HEK293 (cell line): ENCODE results near the gene SOCS4.

ENCODE experiments used
- BCL11B ChIP-seq: fragments of 450-650 bp; formaldehyde crosslinking; IDR thresholded peaks from 2 replicates; pipeline ENCODE4 v1.5.1; 2016; ENCODE audit warnings: low read depth, missing biosample characterization, missing genetic modification characterization
- EGR2 ChIP-seq: fragments of 450-650 bp; formaldehyde crosslinking; IDR thresholded peaks from 2 replicates; pipeline ENCODE4 v1.5.1; 2016; ENCODE audit warnings: low read depth, missing biosample characterization, missing genetic modification characterization
- GLI4 ChIP-seq: fragments of 450-650 bp; formaldehyde crosslinking; IDR thresholded peaks from 2 replicates; pipeline ENCODE4 v1.5.1; 2016; ENCODE audit warnings: missing biosample characterization, missing genetic modification characterization
- GLIS1 ChIP-seq: fragments of 450-650 bp; formaldehyde crosslinking; IDR thresholded peaks from 2 replicates; pipeline ENCODE4 v1.5.1; 2016; ENCODE audit warnings: missing biosample characterization, missing genetic modification characterization
- IKZF3 ChIP-seq: fragments of 450-650 bp; IDR thresholded peaks from 2 replicates; pipeline ENCODE4 v1.5.0; 2018; ENCODE audit warnings: missing biosample characterization, mild to moderate bottlenecking, missing genetic modification characterization, moderate library complexity
- KLF7 ChIP-seq: fragments of 450-650 bp; formaldehyde crosslinking; IDR thresholded peaks from 2 replicates; pipeline ENCODE4 v1.5.1; 2016; ENCODE audit warnings: missing biosample characterization, missing genetic modification characterization, borderline replicate concordance
- PRDM10 ChIP-seq: fragments of 450-650 bp; formaldehyde crosslinking; IDR thresholded peaks from 2 replicates; pipeline ENCODE4 v1.5.1; 2016; ENCODE audit warnings: missing biosample characterization, missing genetic modification characterization
- REPIN1 ChIP-seq: fragments of 450-650 bp; formaldehyde crosslinking; IDR thresholded peaks from 2 replicates; pipeline ENCODE4 v1.5.1; 2017; ENCODE audit warnings: missing biosample characterization, missing genetic modification characterization, low read depth
- SCRT1 ChIP-seq: fragments of 450-650 bp; formaldehyde crosslinking; IDR thresholded peaks from 2 replicates; pipeline ENCODE4 v1.5.1; 2016; ENCODE audit warnings: missing biosample characterization, missing genetic modification characterization, borderline replicate concordance
- SP7 ChIP-seq: fragments of 450-650 bp; formaldehyde crosslinking; IDR thresholded peaks from 2 replicates; pipeline ENCODE4 v1.5.1; 2016; ENCODE audit warnings: missing biosample characterization, missing genetic modification characterization
- TRIM28 ChIP-seq: IDR thresholded peaks from 2 replicates; pipeline ENCODE4 v1.6.1; 2011; ENCODE audit warnings: low read length, control low read depth, borderline replicate concordance
- ZBTB21 ChIP-seq: fragments of 450-650 bp; formaldehyde crosslinking; IDR thresholded peaks from 2 replicates; pipeline ENCODE4 v1.5.1; 2017; ENCODE audit warnings: missing biosample characterization, missing genetic modification characterization
- ZFP37 ChIP-seq: fragments of 450-650 bp; formaldehyde crosslinking; IDR thresholded peaks from 2 replicates; pipeline ENCODE4 v1.5.1; 2016; ENCODE audit warnings: missing biosample characterization, missing genetic modification characterization
- ZIC2 ChIP-seq: fragments of 450-650 bp; formaldehyde crosslinking; IDR thresholded peaks from 2 replicates; pipeline ENCODE4 v1.5.1; 2016; ENCODE audit warnings: missing biosample characterization, missing genetic modification characterization
- ZNF10 ChIP-seq: fragments of 450-650 bp; formaldehyde crosslinking; IDR thresholded peaks from 2 replicates; pipeline ENCODE4 v1.5.1; 2017; ENCODE audit warnings: missing biosample characterization, missing genetic modification characterization
- ZNF133 ChIP-seq: fragments of 450-650 bp; formaldehyde crosslinking; IDR thresholded peaks from 2 replicates; pipeline ENCODE4 v1.5.1; 2016; ENCODE audit warnings: missing biosample characterization, missing genetic modification characterization
- ZNF146 ChIP-seq: fragments of 450-650 bp; formaldehyde crosslinking; IDR thresholded peaks from 2 replicates; pipeline ENCODE4 v1.5.1; 2016; ENCODE audit warnings: missing biosample characterization, missing genetic modification characterization
- ZNF214 ChIP-seq: fragments of 450-650 bp; formaldehyde crosslinking; IDR thresholded peaks from 2 replicates; pipeline ENCODE4 v1.5.1; 2017; ENCODE audit warnings: missing biosample characterization, mild to moderate bottlenecking, missing genetic modification characterization, borderline replicate concordance
- ZNF266 ChIP-seq: fragments of 450-650 bp; formaldehyde crosslinking; IDR thresholded peaks from 2 replicates; pipeline ENCODE4 v1.5.1; 2016; ENCODE audit warnings: missing biosample characterization, missing genetic modification characterization, low read depth
- ZNF335 ChIP-seq: fragments of 450-650 bp; formaldehyde crosslinking; conservative IDR thresholded peaks from 2 replicates; pipeline ENCODE4 v1.5.1; 2016; ENCODE audit warnings: missing biosample characterization, missing genetic modification characterization
- ZNF341 ChIP-seq: fragments of 450-650 bp; formaldehyde crosslinking; IDR thresholded peaks from 2 replicates; pipeline ENCODE4; 2016; ENCODE audit warnings: low read depth, missing biosample characterization, missing genetic modification characterization
- ZNF394 ChIP-seq: fragments of 450-650 bp; formaldehyde crosslinking; IDR thresholded peaks from 2 replicates; pipeline ENCODE4 v1.5.1; 2016; ENCODE audit warnings: missing biosample characterization, missing genetic modification characterization, mild to moderate bottlenecking, moderate library complexity, borderline replicate concordance
- ZNF423 ChIP-seq: fragments of 450-650 bp; formaldehyde crosslinking; IDR thresholded peaks from 2 replicates; pipeline ENCODE4 v1.5.1; 2016; ENCODE audit warnings: missing biosample characterization, missing genetic modification characterization
- ZNF501 ChIP-seq: fragments of 450-650 bp; formaldehyde crosslinking; IDR thresholded peaks from 2 replicates; pipeline ENCODE4 v1.5.1; 2016; ENCODE audit warnings: missing biosample characterization, missing genetic modification characterization
- ZNF558 ChIP-seq: fragments of 450-650 bp; formaldehyde crosslinking; IDR thresholded peaks from 2 replicates; pipeline ENCODE4 v1.5.1; 2016; ENCODE audit warnings: missing biosample characterization, missing genetic modification characterization
- ZNF561 ChIP-seq: fragments of 450-650 bp; IDR thresholded peaks from 2 replicates; pipeline ENCODE4 v1.5.1; 2018; ENCODE audit warnings: missing biosample characterization, missing genetic modification characterization, borderline replicate concordance
- ZNF600 ChIP-seq: fragments of 450-650 bp; formaldehyde crosslinking; IDR thresholded peaks from 2 replicates; pipeline ENCODE4 v1.5.1; 2016; ENCODE audit warnings: missing biosample characterization, missing genetic modification characterization
- ZNF610 ChIP-seq: fragments of 450-650 bp; formaldehyde crosslinking; IDR thresholded peaks from 2 replicates; pipeline ENCODE4 v1.5.1; 2016; ENCODE audit warnings: missing biosample characterization, missing genetic modification characterization, borderline replicate concordance
- ZNF623 ChIP-seq: fragments of 450-650 bp; formaldehyde crosslinking; IDR thresholded peaks from 2 replicates; pipeline ENCODE4 v1.5.1; 2016; ENCODE audit warnings: missing biosample characterization, missing genetic modification characterization
- ZNF624 ChIP-seq: fragments of 450-650 bp; formaldehyde crosslinking; IDR thresholded peaks from 2 replicates; pipeline ENCODE4 v1.5.1; 2017; ENCODE audit warnings: missing biosample characterization, missing genetic modification characterization
- ZNF677 ChIP-seq: fragments of 450-650 bp; IDR thresholded peaks from 2 replicates; pipeline ENCODE4 v1.5.0; 2018; ENCODE audit warnings: missing biosample characterization, mild to moderate bottlenecking, missing genetic modification characterization, moderate library complexity
- ZNF792 ChIP-seq: fragments of 450-650 bp; formaldehyde crosslinking; IDR thresholded peaks from 2 replicates; pipeline ENCODE4 v1.5.1; 2016; ENCODE audit warnings: missing biosample characterization, missing genetic modification characterization
- ZNF843 ChIP-seq: fragments of 450-650 bp; formaldehyde crosslinking; IDR thresholded peaks from 2 replicates; pipeline ENCODE4 v1.5.1; 2016; ENCODE audit warnings: missing biosample characterization, missing genetic modification characterization
- ZSCAN30 ChIP-seq: fragments of 450-650 bp; IDR thresholded peaks from 2 replicates; pipeline ENCODE4 v1.5.1; 2018; ENCODE audit warnings: missing biosample characterization, mild to moderate bottlenecking, missing genetic modification characterization, moderate library complexity
- TF ChIP-seq, protein P1 (sequence below): fragments of 450-650 bp; formaldehyde crosslinking; IDR thresholded peaks from 2 replicates; pipeline ENCODE4 v1.5.1; 2016; ENCODE audit warnings: missing biosample characterization, missing genetic modification characterization

SOCS4 gene

DNA sequence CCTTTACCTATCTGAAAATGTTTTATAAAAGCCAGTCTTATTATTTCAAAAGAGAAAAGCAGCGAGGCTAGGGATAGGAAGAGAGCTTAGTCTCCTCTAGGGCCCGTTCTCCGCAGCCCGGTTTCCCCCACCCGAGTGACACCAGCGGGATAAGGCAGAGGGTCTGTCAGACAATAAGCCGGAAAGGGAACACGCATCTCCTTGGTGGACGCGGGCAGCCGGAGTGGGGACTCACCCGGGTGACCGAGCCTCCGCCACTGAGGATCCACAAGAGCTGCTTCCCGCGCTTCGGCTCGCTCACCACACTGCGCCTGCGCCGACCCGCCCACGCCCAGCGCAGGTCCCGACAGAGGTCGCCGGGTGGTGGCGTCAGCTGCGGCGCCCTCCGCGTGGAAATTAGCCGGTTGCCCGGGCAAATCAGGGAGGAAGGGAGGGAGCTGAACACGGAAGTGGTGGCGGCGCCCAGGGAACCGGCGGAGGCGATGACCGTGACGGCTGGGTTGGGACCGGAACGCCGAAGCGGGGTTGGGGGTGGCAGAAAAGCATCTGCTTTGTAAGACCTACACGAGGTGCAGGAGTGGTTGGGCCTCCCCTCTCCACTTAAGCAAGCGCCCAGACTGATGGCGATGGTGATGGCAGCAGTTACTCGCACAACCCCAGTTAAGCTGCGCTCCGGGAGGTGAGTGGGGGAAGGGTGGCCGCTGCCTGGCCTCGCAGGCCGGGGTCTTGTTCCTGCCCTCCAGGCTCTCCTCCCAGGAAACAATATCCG lies at the start of gene SOCS4, which contains the start of gene WDHD1 (continued):
- TF ChIP-seq, protein P1, sequence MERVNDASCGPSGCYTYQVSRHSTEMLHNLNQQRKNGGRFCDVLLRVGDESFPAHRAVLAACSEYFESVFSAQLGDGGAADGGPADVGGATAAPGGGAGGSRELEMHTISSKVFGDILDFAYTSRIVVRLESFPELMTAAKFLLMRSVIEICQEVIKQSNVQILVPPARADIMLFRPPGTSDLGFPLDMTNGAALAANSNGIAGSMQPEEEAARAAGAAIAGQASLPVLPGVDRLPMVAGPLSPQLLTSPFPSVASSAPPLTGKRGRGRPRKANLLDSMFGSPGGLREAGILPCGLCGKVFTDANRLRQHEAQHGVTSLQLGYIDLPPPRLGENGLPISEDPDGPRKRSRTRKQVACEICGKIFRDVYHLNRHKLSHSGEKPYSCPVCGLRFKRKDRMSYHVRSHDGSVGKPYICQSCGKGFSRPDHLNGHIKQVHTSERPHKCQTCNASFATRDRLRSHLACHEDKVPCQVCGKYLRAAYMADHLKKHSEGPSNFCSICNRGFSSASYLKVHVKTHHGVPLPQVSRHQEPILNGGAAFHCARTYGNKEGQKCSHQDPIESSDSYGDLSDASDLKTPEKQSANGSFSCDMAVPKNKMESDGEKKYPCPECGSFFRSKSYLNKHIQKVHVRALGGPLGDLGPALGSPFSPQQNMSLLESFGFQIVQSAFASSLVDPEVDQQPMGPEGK = peak; percentile 85; the same call in 1 of the 2 replicates
- TF ChIP-seq ZNF561 (tag by site-specific recombination) (peak; percentile 48; the same call in 1 of the 2 replicates), ZFP37 (peak; percentile 25; the same call in 1 of the 2 replicates), ZSCAN30 (tag by site-specific recombination) (peak; percentile 70), ZNF266 (tag by site-specific recombination) (no peak), ZNF146 (tag by site-specific recombination) (peak; percentile 21; the same call in 1 of the 2 replicates), ZNF501 (tag by site-specific recombination) (peak; percentile 83; the same call in 1 of the 2 replicates), ZNF624 (no peak), ZBTB21 (peak; percentile 52; the same call in 1 of the 2 replicates), ZNF792 (0 out of 2 replicates have a peak, but pooled peaks have one; percentile 55), ZNF600 (peak; percentile 92), TRIM28 (peak; percentile 89; the same call in 1 of the 2 replicates), REPIN1 (peak; percentile 60; the same call in 1 of the 2 replicates), ZNF423 (tag by site-specific recombination) (peak; percentile 96), PRDM10 (tag by site-specific recombination) (peak; percentile 86), ZNF133 (tag by site-specific recombination) (no peak), IKZF3 (tag by site-specific recombination) (peak; percentile 70), BCL11B (tag by site-specific recombination) (peak; percentile 80; the same call in 1 of the 2 replicates), ZNF610 (0 out of 2 replicates have a peak, but pooled peaks have one; percentile 57), EGR2 (peak; percentile 69), SP7 (tag by site-specific recombination) (peak; percentile 83; the same call in 1 of the 2 replicates), KLF7 (peak; percentile 57; the same call in 1 of the 2 replicates), ZNF843 (tag by site-specific recombination) (peak; percentile 53), ZNF558 (tag by site-specific recombination) (no peak), ZNF677 (tag by site-specific recombination) (no peak), ZNF335 (tag by site-specific recombination) (peak; percentile 81), ZNF10 (tag by site-specific recombination) (0 out of 2 replicates have a peak, but pooled peaks have one; percentile 48), GLIS1 (tag by site-specific recombination) (peak; percentile 97), GLI4 (tag by site-specific recombination) (no peak), ZNF341 (tag by site-specific recombination) (peak; percentile 75), ZNF394 (tag by site-specific recombination) (peak; percentile 58; the same call in 1 of the 2 replicates), ZNF623 (0 out of 2 replicates have a peak, but pooled peaks have one; percentile 10), ZIC2 (peak; percentile 72), ZNF214 (no peak), SCRT1 (no peak)
